ENCODE results near the gene FKBP7.
"Not testable (repeated sequence)": the region's sequence is repeated elsewhere in the genome, so short reads cannot be mapped to it uniquely, and the experiment has no call there.

FKBP7 gene

DNA sequence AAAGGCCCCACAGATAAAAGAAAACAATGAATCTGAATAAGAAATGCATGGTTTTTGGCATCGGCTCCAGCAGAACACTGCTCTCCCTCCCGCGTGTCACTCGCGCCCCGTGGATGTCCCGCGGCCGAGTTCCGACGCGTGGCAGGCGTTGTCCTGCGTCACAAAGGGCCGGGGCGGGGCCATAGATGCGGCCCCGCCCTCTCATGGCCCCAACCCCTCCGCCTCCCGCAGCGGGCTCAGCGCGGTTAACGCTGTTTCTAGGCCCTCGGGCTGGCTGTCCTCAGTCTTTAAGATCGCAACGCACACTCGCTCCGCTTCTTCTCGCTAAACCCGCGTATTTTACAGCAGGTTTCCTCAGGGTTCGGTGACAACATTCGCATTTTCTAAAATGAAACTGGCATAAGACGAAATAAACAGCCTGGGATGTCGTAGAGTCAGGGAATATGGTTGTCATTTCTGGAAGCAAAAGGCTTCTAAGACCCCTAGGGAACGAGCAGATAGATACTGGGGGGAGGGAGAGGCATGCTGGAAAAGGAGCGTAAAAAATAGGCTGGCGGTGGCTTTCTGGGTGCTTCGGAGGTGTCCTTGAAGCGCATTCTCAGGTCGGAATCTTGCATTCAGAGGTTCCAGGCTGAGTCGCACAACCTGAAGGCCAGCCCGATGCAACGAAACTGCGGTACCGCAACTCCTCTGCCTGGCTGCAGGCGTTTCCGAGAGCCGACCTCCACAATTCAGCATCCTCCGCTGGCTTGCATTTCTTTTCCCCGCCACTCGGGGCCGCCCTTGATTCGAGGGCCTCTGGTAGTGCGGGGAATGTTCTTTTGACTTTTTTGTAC is at the start of gene FKBP7:
Gene FKBP7, minus strand, starts transcription at position 162 of the 836 bp plus-strand sequence. Its CDS starts 101 bp downstream, at position 61.
- DNase-seq: peak; percentile 86

GRCh38 chr2:178527592-178527991 is 49.2 kb upstream of the FKBP7 start:
- DNase-seq: no peak

DNA sequence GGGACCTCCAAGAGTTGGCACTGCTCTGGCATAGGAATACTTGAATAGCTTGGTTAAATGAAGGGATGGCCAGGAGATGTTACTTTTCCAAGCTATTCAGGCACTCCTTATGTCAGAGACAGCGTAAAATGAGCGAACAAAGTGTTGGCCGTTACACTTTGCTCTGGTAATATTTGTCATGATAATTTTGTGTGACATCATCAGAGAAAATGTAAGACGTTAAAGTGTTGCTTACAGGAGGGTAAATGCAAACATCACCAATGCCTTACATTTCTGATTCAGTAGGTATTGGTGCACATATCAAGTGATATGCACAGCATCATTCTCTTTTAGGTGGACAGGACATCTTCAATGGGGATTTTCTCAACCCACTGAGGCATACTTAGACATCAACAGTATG is 47.9 kb upstream of the FKBP7 start:
- no peak for DNase-seq

GRCh38 chr2:178525460-178525859 is 47.1 kb upstream of the FKBP7 start:
- not testable (repeated sequence) for DNase-seq

GRCh38 chr2:178525010-178525409 is 46.6 kb upstream of the FKBP7 start:
- not testable (repeated sequence) for DNase-seq

- no peak for DNase-seq
Measured at GRCh38 chr2:178523596-178524134, 45.3 kb upstream of the FKBP7 start.

DNA sequence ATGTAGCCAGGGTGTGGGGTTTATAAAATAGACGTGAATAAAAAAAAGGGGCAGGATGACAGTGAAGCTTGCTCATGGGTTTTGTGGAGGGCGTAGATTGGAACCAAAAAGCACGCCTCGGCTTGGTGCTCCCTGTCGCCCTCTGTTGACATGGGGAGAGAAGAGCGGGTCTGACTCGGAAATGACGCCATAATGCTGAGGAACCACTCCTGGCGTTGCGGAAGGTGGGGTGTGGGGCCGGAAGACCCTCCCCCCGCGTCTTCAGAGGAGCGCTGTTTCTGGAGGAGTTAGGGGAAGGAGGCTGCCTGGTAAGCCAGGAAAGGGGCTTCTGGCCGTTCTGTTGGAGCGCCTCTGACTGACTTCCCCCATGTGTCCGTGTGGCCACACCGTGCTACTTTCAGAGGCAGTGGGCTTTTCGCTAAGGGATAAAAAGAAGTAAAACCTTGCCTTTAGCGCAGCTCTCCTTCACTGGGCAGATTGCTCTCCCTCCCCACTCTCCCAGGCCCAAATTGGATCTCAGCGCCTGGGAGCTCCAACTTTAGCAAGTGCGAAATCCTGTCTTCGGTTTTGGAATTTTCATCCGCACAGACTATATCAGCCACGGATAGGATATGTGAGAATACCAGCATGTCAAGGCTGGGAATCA is 44.7 kb upstream of the FKBP7 start:
- DNase-seq: peak; percentile 14

GRCh38 chr2:178521304-178522150 is 43.1 kb upstream of the FKBP7 start:
- DNase-seq: no peak

- DNase-seq: no peak
Measured at GRCh38 chr2:178517496-178517895, 39.1 kb upstream of the FKBP7 start.

DNA sequence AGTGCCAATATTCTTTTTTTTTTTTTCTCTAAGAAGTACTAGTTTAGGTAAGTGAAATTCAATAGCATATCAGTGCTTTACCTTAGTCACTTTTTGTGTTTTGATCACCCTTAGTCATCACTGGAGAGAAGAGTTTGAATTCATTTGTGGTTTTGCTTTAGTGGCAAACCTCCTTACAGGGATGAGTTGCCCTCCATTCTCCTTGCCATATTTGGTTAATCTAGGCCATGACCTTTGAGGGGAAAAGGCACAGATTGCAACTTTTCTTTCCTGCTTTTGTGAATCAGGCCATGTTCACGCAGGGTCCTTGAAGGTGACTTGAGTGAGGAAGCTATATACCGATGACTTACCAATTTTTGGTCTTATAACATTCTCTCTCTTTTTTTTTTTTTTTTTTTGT is 36.3 kb upstream of the FKBP7 start:
- DNase-seq: no peak

DNA sequence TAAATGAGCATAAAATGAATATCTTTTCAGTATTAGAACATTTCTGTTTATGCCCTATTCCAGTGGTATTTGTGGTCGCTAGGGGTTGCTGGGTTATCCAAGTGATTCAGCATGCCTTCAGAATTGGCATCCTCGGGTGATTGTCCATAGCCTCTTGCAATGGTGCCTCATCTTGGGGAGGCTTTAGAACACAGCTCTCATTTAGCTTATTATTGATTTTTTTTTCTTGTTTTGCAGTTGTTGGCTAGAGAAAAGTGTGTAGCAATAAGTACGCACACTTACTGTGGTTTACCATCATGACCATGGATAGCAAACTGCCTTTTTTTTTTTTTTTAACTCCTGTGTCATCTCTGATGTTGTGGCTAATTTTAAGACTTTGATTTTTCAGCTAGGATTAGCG is 35.5 kb upstream of the FKBP7 start:
- DNase-seq: no peak

DNA sequence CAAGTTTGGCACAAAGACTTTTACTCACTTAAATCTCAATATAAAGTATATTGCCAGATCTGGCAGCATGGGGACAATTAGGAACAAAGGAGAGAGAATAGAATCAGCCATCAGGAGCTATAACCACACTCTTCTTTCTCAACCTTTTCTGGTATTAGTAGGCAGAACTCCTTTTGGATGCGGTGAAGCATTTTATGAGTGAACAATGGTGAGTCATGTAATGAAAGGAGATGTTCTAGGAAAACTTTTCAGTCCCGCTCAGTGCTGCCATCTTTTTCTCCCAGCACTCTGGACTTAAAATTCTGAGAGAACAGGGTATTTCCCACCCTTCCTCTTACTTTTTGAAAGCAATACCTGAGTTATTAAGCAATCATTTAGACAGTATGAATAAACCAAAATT is 34.1 kb upstream of the FKBP7 start:
- peak; percentile 10 for DNase-seq

DNA sequence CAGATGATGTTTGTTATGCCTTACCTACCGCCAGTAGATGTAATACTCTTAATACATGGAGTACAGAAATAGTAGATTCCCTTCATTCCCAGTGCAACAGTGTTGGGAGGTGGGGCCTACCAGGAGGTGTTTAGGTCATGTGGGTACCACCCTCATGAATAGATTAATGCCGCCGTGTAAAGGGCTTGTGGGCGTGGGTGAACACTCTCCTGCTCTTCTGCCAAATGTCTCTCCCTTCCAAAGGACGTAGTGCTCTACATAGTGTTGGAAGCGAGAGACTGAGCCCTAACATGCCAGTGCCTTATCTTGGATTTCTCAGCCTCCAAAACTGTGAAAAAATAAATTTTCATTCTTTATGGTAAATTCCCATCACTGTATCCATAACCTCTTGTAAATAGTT is 32.0 kb upstream of the FKBP7 start:
- DNase-seq: no peak

GRCh38 chr2:178508646-178509045 is 30.2 kb upstream of the FKBP7 start:
- DNase-seq: no peak

GRCh38 chr2:178506949-178507348 is 28.5 kb upstream of the FKBP7 start:
- no peak for DNase-seq

DNA sequence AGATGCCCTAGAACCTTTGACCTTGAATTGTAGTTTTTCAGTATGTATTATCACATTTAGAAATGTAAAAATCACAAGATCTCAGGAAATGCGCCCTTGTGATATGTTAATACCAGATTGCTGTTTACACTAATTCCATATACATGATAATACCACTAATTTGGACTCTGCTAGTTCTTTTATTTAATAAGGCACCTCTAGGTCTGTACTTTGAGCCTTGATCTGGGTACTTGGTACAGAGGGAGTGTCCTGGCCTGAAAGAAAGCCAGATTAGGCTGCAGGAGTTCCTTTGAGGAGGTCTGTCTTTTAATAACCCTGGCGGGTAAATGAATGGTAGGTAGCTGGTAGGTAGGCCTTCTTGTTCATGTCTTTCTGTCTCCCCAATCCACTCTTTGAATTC is 28.1 kb upstream of the FKBP7 start:
- no peak for DNase-seq

GRCh38 chr2:178506101-178506500 is 27.7 kb upstream of the FKBP7 start:
- DNase-seq: no peak

DNA sequence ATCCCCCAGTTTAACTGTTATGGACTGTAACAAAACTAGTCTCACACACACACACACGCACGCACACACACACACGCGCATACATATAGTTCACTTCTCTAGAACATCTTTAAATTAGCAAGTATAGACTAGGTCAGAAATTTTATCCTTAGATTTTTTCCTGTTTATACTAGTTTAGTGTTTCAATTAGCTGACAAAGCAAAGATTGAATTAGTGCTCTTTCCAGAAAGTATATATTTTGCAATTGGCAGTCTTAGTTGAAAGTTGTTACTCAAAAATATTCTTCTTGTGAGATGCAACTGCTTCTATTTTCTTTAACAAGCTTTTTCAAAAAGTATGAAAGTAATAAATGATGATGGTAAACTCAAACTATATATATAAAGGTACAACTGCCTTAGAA is 24.4 kb upstream of the FKBP7 start:
- DNase-seq: no peak

DNA sequence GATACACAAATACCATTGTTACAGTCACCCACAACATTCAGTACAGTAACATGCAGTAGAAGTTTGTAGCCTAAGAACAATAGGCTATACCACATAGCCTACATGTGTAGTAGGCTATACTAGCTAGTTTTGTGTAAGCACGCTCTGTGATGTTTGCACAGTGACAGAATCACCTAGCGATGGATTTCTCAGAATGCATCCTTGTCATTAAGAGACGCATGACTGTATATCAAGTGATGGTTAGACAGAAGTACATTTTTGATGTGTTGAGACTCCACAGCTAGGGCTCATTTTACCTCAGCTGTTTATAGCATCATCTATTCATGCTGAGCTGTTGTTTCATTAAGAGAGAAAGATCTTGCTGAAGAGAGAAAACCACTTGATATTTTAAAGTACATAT is 21.2 kb upstream of the FKBP7 start:
- DNase-seq: no peak

GRCh38 chr2:178498137-178498536 is 19.7 kb upstream of the FKBP7 start:
- no peak for DNase-seq

- no peak for DNase-seq
Measured at GRCh38 chr2:178496049-178496448, 17.6 kb upstream of the FKBP7 start.

GRCh38 chr2:178491612-178492011 is 13.2 kb upstream of the FKBP7 start:
- no peak for DNase-seq

- DNase-seq: no peak
Measured at GRCh38 chr2:178485356-178485755, 7.0 kb upstream of the FKBP7 start.
